Measurements from ENCODE around the gene KCNAB1.
"Not testable (repeated sequence)": the region's sequence is repeated elsewhere in the genome, so short reads cannot be mapped to it uniquely, and the experiment has no call there.

Gene KCNAB1

DNA sequence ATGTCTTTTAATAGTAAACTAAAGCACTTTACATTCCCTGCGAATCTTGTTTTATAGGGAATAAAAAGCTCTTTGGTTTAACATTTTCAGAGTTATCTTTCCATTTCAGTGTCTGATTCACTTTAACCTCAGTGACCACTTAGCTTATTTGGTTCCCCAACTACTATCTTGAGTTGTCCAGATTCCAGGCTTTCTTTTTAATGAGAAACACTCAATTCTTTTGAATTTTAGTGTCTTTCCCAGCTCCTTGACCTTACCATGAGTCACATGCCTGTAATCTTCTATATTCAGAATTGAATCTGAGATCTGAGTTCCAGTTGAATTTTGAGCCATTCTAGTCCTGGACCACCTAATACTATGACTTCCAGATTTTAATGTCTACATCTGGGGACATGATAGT lies 144.4 kb downstream of the KCNAB1 start:
- DNase-seq: no peak

DNA sequence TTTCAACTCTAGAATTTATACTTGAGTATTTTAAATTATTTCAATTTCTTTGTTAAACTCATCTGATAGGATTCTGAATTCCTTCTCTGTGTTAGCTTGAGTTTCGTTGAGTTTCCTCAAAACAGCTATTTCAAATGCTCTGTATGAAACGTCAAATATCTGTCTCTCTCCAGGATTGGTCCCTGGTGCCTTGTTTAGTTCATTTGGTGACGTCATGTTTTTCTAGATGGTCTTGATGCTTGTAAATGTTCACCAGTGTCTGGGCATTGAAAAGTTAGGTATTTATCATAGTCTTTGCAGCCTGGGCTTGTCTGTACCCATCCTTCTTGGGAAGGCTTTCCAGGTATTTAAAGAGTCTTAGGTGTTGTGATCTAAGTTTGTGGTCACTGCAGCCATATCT lies 151.1 kb downstream of the KCNAB1 start:
- DNase-seq: no peak

DNA sequence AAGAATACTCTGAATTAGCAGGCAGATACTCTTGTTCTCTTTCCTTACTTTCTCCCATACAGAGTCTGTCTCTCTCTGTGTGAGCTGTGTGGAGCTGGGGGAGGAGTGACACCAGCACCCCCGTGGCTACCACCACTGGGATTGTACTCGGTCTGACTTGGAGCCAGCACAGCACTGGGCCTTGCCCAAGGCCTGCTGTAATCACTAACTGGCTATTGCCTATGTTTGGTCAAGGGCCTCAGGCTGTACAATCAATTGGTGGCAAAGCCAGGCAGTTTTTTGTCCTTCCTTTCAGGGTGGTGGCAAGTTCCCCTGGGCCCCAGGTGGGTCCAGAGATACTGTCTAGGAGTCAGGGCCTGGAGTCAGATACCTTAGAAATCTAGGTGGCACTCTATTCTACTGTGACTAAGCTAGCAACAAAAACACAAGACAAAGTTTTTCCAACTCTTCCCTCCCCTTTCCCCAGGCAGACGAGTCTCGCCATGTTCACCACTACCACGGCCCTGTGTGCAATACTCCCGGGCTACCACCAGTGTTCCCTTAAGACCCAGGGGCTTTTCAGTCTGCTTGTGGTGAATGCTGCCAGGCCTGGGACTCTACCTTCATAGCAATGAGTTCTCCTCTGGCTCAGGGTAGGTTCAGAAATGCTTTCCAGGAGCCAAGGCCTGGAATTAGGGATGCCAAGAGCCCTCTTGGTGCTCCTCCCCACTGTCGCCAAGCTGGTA lies 151.8 kb downstream of the KCNAB1 start:
- DNase-seq: no peak

DNA sequence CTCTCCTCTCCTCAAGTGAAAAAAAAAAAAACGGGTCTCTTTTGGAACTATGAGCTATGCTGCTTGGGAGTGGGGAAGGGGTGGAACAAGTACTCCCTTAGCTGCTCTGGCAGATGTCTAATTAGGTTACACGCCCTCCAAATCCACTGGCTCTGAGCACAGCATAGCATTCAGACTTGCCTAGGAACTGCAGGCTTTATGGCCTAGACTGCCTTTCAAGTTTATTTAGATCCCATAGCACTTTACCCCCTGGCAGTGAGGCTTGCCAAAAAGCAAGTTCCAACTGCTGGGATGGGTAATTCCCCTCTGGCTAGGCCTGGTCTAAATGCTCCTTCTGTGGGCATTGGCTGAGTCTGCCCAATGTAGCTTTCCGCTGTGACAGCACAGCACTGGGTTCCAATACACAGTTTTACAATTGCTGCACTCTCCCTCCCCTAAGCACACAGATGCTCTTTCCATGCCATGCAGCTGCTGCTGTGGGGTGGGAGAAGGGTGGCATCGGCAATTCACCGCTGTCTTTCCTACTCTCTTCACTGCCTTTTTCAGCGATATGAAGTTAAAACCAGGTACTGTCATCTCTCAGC lies 152.8 kb downstream of the KCNAB1 start:
- peak in 9 of 56 donors; percentile 10 to 37 (median 21) for DNase-seq

DNA sequence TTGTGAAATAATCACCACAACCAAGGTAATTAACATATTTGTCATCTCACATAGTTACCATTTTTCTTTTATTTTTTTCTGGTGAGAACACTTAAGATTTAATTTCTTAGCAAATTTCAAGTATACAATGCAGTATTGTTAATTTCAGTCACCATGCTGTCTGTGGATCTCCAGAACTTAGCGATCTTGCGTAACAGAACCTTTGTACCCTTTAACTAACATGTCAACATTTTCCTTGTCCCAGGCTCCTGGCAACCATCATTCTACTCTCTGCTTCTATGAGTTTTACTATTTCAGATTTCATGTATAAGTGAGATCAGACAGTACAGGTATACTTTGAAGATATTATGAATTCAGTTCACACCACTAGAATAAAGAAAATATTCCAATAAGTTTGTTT lies 154.4 kb downstream of the KCNAB1 start:
- DNase-seq: no peak

DNA sequence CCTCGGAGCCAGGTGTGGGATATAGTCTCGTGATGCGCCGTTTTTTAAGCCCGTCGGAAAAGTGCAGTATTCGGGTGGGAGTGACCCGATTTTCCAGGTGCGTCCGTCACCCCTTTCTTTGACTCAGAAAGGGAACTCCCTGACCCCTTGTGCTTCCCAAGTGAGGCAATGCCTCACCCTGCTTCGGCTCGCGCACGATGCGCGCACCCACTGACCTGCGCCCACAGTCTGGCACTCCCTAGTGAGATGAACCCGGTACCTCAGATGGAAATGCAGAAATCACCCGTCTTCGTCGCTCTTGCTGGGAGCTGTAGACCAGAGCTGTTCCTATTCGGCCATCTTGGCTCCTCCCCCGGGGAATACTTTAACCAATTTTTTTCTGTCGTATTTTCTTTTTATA lies 164.3 kb downstream of the KCNAB1 start:
- DNase-seq: not testable (repeated sequence)

DNA sequence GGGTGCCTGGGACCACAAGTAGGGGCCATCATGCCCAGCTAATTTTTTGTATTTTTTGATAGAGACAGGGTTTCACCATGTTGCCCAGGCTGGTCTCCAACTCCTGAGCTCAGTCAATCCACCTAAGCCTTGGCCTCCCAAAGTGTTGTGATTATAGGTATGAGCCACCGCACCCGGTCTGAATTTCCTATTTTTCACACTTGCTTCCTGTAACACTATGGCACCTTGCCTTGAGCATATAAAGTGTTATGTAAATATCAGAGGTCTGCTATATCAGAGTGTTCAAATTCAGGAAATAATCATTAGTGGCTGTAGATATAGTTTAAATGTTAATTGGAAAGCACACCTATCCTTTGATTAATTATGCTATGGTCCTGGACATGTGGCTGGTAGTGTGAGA lies 165.2 kb downstream of the KCNAB1 start:
- no peak for DNase-seq

DNA sequence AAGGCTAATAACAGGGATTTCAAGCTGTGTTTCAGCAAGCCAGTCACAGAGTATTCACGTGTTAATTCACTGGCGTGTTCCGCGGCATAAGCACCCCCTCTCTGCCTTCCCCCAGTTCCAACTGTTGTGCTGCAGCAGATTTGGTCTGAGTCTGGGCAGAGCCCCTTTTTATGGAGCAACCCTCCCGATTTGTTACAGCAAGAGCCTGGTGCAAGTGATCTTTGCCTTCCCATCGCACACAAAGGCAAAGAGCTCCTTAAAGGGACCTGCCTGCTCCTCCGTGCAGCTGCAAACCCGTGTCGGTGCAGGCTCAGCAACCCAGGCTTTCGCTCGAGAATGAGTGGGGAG lies 170.5 kb downstream of the KCNAB1 start:
- peak in 32 of 56 donors; percentile 12 to 74 (median 54) for DNase-seq

DNA sequence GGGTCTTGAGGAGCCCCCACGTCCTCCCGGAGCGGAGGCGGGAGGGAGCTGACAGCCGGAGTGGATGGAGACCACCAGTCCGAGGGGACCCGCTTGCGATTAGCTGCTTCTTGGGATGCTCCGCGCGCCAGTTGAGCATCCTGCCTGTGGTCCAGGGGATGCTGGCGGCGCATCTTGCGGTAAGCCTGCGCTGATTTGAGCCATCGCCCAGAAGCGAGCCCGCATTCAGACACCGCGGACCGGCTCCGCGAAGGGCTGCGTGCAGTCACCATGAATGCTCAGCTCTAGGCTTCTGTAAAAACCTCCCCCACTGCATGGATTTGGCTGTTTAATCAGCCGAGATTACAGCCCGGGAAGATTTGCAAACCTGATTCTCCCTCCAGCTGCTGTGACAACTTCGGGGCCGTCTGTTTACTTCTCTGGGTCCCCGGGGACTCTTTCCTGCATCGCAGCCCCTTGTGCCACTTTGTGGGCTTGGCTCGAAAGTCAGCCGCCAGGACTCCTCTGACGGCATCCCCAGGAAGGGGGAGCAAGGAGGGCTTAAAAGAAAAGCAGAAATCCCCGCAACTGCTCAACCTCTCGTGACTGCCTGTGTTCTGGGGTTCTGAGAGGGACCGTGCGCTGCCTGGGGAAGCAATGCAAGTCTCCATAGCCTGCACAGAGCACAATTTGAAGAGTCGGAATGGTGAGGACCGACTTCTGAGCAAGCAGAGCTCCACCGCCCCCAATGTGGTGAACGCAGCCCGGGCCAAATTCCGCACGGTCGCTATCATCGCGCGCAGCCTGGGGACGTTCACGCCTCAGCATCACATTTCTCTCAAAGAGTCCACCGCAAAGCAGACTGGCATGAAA lies 171.1 kb downstream of the KCNAB1 start:
- peak in 27 of 56 donors; percentile 11 to 74 (median 49) for DNase-seq

DNA sequence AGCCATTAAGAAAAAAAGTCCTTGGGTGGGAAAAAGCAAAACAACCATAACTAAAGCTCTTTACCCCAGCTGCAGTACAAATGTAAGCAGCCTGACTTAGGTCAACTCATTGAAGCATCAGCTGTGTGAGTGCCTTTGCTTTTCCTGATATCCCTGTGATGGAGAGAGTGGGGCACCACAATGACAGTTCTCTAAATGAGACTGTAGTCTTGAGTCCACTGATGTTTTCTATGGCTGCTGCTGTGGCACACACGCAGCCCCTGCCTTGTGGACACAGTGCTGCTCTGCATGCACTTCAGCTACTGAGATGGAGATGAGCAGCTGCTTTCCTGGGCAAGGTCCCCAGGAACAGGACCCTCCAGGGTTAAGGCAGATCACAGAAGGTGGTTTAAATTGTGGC lies 173.2 kb downstream of the KCNAB1 start:
- DNase-seq: no peak

DNA sequence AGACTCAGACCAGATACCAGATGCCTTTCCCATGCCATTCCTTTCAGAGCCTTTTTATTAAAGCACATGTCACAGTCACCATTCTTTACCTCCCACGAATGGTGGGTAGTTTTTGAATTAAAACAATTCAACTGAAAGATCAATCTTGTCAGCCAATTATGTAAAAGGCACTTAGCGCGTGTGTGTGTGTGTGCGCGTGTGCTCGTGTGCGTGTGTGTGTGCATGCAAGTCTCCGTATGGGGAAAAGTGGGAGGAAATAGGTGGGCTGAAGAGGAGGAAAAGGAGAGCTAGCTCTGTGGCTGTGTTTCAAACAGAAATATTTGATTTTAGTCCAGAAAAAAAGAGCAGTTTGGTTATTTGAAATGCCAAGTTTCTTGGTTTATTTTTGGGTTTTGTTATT lies 177.2 kb downstream of the KCNAB1 start:
- DNase-seq: peak in 8 of 56 donors; percentile 9 to 55 (median 32)

DNA sequence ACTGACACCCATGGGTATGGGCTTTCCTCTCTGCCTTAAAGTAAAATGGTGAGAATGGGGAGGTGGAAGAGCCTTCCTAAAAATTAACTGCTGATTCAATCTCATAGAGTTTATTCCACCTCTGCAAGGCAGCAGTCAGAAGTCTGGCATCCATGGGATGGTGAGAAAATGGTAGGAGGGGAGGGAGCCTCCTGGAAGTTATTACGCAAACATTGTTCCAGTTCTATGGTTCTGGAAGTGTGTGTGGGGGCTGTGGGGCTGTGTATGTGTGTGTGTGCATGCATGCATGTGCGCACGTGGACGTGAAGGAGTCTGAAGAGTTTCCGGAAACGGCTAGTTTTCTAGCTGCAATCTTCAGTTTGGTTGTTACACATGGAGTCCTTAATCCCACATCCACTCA lies 177.6 kb downstream of the KCNAB1 start:
- DNase-seq: peak in 5 of 56 donors; percentile 26 to 34 (median 29)

DNA sequence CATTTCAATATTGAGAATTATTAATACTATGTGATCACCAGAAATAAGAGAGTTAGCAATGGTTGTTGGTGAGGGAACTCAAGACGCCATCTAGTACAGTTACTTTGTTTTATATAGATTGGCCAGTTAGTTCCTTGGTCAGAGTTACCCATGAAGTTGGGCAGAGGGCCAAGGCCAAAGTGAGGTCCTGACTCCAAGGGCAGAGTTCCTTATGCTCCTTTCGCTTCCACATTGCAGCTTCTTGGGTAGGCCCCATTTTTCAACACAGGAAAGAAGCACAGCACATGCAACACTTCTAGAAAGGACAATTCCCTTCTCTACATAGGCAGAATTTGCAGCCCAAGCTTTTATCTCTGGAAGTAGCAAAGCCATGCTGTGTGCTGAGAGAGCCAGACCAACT lies 178.6 kb downstream of the KCNAB1 start:
- DNase-seq: peak in 14 of 56 donors; percentile 4 to 48 (median 21)

DNA sequence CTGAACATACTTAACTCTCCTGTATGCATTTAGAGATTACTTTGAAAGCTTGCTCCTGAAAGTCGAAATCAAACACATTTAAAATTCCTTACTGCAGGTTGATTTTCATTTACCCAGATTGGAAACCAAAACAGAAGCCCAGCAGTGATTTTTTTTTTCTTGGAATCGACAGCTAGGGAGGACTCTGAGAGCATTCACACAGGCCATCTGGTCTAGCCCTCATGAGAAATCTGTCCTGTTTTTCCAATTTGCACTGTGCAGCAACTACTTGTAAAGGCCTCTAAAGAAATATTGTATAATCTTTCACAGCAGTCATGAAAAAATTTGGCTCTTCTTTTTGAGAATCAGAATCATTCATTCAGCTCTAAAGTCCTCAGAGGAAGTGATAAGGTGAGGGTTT lies 179.2 kb downstream of the KCNAB1 start:
- DNase-seq: no peak

DNA sequence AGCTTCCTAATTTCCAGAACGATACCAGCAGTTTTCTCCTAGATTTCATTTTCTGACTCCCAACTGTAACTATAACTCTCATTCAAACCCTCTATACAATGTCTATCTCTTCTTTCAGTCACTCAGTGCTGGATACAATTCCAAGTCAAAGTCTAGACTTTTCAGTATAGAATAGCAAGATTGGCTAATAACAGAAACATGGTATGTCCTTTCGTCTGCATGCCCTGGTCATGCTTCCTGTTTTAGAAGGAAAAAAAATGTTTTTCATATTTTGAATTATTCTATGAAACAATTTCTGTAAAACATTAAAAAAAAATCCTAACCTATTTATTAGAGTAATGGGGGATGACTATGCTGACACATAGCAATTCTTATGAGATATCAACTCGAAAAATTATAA lies 180.0 kb downstream of the KCNAB1 start:
- DNase-seq: no peak

DNA sequence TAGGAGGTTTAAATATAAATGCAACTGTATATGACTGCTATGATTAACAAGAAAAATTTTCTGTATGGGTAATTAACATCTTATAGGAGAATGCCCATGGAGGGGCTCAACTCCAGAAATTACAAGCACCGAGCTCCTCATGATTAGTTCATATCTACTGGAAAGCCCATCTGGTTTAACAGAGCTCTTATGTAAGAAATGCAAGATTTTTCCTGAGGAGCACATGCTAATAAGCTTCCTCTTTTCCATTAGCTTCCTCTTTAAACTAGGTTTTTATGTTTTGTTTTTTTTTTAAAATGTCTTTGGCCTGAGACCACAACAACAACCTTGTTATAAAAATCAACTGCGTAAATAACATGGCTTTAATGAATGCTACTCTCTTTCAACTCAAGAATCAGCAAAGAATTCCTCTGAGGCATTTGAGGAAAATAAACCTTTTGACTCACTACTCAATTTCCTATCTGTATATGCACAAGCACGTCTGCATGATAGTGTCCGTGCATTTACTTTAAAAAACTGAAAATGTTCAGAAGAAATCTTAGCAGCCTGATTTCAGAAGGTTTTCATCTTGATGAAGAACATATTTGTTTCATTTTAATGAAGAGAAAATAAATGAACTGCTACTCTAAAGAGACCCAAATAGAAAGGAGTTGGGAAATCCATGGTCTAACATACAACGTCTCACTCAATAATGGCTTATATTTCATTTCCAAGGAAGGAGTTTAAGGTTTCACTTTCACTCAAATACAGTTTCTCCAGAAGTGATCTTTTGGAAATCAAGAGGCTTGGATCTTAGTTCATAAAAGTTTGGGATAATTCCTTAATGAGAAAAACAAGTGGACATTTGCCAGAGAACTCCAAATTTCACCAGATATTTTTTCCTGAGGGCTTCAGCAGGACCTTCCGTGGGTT lies 180.8 kb downstream of the KCNAB1 start:
- DNase-seq: no peak

DNA sequence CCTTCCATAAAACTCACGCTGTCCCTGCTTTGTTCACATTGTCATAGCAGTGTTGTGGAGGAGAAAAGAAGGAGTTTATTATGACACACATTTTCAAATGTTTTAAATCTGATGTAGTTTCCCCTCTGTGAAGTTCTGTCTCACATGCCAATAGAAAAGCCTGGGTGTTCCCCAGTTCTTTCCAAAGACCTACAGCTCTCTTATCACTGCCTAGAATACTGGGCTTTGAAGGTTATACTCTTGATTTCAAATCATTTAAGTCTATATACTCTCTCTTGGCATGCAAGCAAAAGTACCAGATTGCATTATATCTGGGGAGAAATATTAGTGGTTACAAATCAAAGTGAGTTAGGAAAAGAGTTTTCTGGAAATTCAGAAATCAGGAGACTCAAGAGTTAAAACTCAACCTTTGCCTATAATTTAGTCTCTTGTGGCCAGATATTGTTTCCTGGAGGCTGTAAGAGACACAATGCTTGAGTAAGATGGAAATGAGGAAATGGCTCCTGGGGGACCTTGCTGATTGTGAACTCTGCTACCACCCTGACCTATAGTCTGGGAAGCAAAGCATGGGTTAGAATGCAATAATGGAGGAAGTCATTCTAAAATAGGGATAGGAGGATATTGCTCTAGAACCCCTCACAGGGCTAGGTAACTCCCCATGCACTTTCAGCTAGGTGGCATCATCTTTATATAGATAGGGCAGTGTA lies 182.8 kb downstream of the KCNAB1 start:
- no peak for DNase-seq

DNA sequence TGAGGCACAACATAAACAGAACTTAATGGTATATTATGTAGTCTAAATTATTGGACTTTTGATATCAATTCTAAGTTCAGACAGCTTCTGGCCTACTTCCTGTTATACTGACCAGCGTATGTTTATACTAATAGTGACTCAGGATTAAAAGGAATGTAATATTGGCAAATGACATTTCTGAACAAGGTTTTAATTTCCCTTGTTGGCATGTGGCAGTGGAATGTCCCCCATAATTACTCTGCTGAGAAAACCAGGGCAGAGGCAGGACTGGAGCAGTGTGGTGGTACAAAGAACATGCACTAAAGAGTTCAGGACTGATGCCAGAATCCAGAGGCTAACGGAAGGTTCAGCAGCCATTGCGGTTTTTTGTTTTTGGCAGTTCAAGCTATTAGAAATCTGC lies 184.0 kb downstream of the KCNAB1 start:
- no peak for DNase-seq

DNA sequence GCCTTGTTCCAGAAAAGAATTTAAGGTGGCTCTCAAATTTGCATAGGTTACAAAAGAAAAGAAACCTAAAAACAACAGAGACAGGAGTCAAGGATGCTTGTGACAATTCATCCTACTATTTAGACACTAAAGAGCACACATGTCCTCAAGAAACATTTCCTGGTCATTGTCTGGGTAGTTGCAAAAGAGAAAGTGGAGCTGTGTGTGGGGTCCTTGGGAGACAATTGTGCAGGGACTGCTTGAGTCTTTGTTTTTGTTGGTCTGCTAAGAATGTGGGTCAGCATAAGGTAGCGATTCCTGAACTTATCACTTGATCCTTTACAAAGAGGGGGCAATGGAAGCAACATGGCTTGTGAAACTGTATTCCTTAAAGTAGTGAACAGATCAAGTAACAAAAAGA lies 185.3 kb downstream of the KCNAB1 start:
- DNase-seq: no peak

DNA sequence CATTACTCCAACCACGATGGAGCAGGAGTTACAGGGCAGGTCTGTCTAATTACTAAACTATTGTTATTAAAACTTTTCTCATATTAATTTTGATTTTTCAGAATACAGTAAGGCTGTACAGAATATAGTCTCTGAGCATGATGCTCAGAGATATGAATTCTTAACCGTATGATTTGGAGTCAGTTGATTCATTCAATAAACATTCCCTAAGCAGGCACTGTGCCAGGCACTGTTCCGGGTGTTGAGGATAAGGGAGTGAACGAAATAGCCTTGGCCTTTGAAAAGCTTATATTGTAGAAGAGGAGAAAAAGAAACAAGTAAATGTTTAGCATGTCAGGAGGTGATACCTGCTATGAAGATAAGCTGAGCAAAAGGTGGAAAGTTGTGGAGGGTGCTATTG lies 187.3 kb downstream of the KCNAB1 start:
- DNase-seq: no peak

DNA sequence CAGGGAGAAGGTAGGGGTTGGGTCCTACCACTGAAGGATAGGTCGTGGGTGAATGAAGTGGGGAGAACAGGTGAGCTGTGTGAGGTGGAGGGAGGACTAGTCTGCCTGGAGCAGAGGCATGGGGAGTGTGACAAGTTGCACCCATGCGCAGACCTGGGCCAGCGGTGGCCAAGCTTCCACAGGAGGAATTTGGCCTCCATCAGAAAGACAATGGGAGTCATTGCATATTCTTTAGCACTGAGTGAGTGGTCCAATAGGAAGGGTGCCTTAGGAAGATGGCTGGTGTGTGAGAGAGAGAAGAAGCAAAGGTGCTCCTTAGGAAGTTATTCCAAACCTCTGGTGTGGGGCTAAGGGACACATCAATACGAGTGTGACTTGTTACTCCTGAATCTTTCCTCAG lies 191.1 kb downstream of the KCNAB1 start:
- DNase-seq: no peak

Data from nucleus accumbens (tissue), 56 donors.